ENCODE measurements around the gene C1QTNF12.

Gene C1QTNF12

DNA sequence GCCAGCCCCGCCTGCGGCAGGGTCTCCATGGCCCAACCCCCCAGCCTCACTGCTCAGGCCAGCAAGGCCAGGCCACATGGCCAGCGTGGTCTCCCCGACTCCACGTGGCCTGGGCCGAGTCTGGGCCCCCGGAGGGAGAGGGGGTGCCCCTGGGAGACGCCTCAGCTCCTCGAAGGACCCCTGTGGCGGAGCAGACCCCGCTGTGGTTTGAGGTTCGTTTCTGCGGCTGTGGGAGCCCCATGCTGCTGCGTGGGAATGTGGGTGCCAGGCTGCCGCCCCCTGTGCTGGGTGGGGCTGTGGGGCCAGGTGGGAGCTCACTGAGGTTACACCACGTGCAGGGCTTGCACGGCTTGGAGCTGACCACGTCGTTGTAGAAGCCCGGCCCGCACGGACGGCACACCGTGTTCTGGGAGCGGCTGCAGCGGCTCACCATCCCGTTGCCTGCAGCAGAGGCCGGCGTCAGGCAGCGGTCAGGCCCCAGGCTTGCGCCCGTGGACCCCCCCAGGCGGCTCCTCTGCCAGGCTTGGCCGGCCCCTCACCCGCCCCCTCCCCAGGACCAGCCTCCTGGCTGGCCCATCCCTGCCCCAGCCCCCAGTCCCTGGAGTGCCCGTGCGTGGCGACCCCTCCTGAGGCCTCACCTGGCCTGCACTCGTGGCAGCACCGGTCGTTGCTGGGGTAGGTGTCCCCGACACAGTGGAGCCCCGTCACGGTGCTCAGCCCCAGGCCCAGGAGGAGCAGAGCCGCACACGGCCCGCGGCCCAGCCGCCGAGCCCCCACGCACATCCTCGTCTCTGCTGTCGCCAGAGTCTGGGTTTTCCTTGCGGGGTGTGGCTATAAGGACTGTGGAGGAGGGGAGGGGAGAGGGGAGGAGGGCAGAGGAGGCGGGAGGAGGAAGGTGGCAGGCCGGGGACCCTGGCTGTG is 32.9 kb downstream of the C1QTNF12 start, which contains the start of gene TNFRSF4:
TNFRSF4 (minus strand) TSS at position 809 of the 921 bp plus-strand sequence; CDS start at position 783, 26 bp downstream.
- DNase-seq (ENCODE audit: low spot score) = no peak

DNA sequence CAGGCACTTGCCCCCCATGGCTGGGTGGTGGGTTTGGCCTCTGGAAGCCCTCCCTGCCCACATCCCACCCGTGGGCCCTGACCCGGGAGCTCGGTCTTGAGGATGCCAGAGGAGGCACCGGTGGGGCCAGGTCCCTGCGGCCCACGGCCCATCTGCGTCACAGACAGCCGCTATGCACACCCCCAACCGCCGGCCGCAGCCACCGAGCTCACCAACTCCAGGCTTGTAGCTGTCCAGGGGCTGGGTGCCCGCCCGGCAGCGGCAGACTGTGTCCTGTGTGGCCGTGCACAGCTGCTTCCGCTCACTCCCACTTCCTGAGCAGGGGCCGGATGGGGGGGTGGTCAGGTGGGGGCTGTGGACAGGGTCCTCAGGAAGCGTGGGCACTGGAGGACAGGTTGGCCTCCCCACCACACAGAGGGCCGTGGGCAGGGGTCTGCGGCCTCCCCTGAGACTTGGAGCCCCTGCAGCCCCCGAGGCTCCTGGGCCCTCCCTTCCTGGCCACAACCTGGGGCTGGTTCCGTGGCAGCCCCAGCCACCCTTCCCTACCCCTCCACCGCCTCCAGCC is 33.7 kb downstream of the C1QTNF12 start:
- no peak for DNase-seq (ENCODE audit: low spot score)

GRCh38 chr1:1211541-1212441 is 34.7 kb downstream of the C1QTNF12 start:
- no peak for DNase-seq (ENCODE audit: low spot score)

DNA sequence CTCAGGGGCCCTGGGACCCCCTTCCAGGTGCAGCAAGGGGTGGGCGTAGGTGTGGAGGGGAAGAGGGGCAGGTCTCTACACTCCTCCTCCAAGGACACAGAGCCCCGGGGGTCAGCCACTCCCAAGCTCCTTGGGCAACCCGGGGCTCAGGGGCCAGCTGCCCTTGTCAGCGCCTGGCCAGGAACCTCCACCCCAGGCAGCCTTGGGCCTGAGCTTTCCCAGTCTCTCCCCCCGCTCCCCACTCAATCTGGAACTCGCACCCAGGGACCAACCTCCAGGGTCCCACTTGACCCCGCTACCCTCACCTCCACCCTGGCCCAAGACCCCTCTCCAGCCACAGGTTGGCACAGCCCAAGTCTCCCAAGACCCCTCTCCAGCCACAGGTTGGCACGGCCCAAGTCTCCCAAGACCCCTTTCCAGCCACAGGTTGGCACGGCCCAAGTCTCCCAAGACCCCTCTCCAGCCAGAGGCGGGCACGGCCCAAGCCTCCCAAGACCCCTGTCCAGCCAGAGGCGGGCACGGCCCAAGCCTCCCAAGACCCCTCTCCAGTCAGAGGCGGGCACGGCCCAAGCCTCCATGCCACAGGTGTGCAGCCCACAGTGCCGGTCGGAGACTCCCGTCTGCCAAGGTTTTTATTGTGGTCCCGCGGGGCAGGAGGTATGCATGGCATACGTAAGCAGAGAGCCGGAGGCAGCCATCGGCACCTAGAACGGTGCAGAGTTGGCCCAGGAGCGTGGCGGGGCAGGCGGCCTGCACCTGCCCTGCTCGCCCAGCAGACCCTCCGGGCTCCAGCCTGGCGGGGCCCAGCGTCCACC is 35.6 kb downstream of the C1QTNF12 start:
- DNase-seq (ENCODE audit: low spot score) = no peak

DNA sequence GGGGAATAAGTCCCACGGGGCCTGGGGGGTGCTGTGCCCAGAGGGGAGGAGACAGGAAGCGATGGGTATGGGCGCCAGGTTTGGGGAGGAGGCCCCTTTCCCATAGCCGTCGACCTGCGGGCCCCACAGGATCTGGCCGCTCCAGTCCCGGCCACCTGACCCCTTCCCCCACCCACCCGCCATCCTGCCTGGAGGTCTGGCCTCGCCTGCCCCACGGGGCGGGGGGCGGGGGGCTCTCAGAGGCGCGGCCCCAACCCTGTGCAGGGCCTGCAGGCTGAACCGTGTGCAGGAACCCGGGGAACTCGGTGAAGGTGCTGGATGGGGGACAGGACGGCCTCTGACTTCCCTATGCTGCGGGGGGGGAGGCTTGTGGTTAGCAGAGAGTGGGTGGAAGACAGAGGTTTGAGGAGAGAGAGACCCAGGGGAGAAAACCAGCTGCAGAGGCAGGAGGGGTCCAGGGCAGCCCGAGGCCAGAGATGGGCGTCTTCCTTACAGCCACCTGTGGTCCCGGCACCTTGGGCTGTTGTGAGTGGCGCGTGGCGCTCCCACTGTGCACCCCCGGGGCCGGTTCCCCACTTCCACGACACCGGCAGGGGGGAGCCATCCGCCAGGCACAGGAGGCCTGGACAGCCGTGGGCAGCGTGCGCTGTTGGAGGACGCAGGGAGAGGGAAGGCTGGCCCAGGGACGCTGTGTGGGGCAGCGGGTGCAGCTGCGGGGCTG is 37.6 kb downstream of the C1QTNF12 start:
- DNase-seq (ENCODE audit: low spot score) = no peak

DNA sequence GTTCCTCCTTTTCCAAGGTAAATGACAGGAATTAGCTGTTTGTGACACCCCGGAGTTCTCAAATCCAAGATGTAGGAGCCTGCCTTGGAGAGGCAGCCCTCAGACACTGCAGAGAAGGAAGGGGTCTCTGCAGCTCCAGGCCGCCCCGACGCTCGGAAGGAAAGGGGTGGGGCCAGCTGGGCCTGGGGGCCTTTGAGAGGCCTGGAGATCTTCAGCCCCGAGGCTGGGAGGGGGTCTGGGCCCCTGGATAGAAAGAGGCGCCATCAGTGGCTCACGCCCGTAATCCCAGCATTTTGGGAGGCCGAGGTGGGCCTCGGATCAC is 39.0 kb downstream of the C1QTNF12 start:
- no peak for DNase-seq (ENCODE audit: low spot score)

GRCh38 chr1:1206966-1207531 is 39.5 kb downstream of the C1QTNF12 start:
- no peak for DNase-seq (ENCODE audit: low spot score)

GRCh38 chr1:1206376-1206965 is 40.1 kb downstream of the C1QTNF12 start, which contains the start of gene TNFRSF18:
TSS of gene TNFRSF18 (minus strand) at chr1:1206592. CDS start at chr1:1206571, 21 bp downstream.
- no peak for DNase-seq (ENCODE audit: low spot score)

DNA sequence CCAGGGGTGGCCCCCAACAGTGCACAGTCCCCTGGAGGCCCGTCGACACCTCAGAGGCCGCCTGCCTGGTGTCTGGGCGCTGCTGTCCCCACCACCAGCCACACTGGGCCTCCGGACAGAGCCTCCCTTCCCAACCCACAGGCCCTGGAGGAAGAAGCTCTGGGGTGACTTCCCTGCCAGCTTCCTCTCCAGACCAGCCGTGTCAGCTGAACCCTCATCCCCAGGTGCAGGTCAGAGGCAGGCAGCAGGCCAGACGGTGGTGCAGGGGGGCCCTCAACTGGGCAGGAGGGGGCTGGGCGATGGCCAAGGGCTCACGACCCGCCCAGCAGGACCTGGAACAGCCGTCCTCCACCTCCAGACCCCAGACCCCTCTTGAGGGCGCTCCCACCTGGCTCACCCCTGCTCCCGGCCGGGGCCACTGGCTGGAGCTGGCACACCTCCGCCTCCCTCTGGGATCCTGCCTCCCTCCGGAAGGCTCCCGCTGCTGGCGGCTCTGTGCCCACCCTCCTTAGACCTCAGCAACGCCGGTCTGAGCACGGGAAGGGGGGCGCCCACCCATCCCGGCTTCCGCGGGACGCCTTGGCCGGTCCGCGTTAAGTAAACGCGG is 40.6 kb downstream of the C1QTNF12 start:
- DNase-seq (ENCODE audit: low spot score) = no peak

DNA sequence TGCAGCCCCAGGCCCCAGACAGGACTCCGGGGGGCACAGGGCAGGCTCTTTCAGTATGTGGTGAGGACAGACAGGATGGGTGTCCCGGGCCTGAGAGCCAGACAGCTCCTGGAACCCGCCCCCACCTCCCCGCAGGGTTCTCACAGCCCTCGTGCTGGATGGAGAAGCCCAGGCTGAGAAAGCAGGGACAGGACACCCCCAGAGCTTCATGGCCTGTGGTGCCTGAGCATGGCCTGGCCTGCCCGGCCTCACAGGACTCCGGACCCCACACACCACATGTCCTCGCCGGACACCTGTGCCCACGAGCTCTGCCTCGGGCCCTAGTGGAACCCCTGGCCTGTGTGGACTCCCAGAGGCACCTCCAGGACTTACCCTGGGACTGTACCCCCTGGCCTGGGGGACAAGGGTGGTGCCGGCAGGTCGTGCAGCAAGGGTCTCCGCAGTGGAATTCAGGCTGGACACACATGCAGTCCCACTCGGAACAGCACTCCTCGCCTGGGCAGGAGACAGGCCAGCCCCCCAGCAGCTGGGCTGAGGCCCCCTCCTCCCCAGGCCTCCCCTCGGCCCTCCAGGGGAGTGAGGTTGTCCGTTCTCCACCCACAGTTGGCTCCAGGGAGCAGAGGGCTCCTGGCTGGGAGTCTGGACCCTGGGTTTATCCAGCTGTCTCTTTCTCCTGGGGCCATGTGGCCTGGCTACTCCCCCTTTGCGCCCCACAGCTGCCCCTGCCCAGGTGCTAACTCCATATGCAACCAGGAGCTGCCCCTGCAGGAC is 41.3 kb downstream of the C1QTNF12 start:
- no peak for DNase-seq (ENCODE audit: low spot score)

- DNase-seq (ENCODE audit: low spot score) = no peak
These were observed 42.0 kb downstream of the C1QTNF12 start for GRCh38 chr1:1204425-1204920.

DNA sequence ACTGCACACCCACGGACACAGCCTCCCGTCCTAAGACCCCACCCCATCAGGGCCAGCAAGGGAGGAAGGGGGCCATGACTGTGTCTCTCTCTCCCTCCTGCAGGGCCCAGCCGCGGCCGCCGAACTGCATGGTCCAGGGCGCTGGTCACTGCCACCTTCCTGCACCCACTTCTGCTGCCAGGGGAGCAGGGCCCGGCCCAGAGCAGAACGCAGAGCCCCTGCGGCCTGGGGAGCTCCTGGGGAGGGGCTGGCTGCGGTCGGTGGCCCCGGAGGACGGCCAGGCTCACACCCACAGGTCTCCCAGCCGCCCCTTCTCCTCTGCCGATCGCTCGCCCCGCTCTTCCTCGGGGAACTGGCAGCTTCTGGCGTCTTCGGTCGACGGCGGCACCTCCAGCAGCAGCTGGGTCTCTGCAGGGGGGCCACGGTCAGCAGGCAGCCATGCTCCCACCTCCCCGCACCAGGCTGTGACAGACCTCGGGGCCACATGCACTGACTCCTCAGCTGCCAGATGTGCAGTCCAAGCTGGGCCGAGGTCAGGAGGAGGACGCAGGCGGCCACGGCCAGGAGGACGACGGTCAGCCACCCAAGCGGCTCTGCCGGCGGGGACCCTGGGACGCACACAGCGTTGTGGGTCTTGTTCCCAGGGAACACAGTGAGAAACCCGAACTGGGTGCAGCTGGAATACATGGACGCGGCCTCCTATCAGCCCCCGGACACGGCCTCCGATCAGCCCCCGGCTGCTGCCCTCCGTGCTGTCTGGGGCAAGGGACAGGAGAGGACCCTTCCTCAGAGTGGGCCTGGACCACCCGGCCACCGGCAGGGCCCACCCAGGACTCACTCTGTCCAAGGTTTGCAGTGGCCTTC is 42.7 kb downstream of the C1QTNF12 start:
- no peak for DNase-seq (ENCODE audit: low spot score)

- DNase-seq (ENCODE audit: low spot score) = no peak
These were observed 43.5 kb downstream of the C1QTNF12 start for GRCh38 chr1:1202831-1203560.

GRCh38 chr1:1200876-1201810 is 45.4 kb downstream of the C1QTNF12 start:
- peak; percentile 80 for DNase-seq (ENCODE audit: low spot score)

GRCh38 chr1:1199961-1200875 is 46.3 kb downstream of the C1QTNF12 start:
- DNase-seq (ENCODE audit: low spot score) = no peak
